Measurements from ENCODE around the gene ZNF438.

ZNF438 gene

GRCh38 chr10:31031558-31032257 is at the start of gene ZNF438:
Gene ZNF438 (minus strand): TSS chr10:31031865. CDS start chr10:30877034, 154,831 bp downstream.
- peak within 1 kb of the TSS; percentile 76 for H3K4me3 ChIP-seq (ENCODE audit: low read depth, low read length)
- peak; percentile 74 for TF ChIP-seq CTCF (IDR thresholded peaks at IDR 0.05; ENCODE audit: borderline replicate concordance, insufficient read depth, low read depth, low read length)

- TF ChIP-seq CTCF (IDR thresholded peaks at IDR 0.05; ENCODE audit: borderline replicate concordance, insufficient read depth, low read depth, low read length), result no peak
- H3K4me3 ChIP-seq (ENCODE audit: low read depth, low read length), result no peak overlapping the region
Measured at GRCh38 chr10:31076610-31076988, 44.9 kb upstream of the ZNF438 start.

GRCh38 chr10:31075881-31076609 is 44.4 kb upstream of the ZNF438 start:
- TF ChIP-seq CTCF (IDR thresholded peaks at IDR 0.05; ENCODE audit: borderline replicate concordance, insufficient read depth, low read depth, low read length), result no peak
- no peak overlapping the region for H3K4me3 ChIP-seq (ENCODE audit: low read depth, low read length)

- no peak overlapping the region for H3K4me3 ChIP-seq (ENCODE audit: low read depth, low read length)
- TF ChIP-seq CTCF (IDR thresholded peaks at IDR 0.05; ENCODE audit: borderline replicate concordance, insufficient read depth, low read depth, low read length), result no peak
Measured at GRCh38 chr10:31075434-31075833, 43.8 kb upstream of the ZNF438 start.

GRCh38 chr10:31074722-31075086 is 43.0 kb upstream of the ZNF438 start:
- H3K4me3 ChIP-seq (ENCODE audit: low read depth, low read length), result no peak overlapping the region
- TF ChIP-seq CTCF (IDR thresholded peaks at IDR 0.05; ENCODE audit: borderline replicate concordance, insufficient read depth, low read depth, low read length), result no peak

GRCh38 chr10:31073996-31074721 is 42.5 kb upstream of the ZNF438 start:
- TF ChIP-seq CTCF (IDR thresholded peaks at IDR 0.05; ENCODE audit: borderline replicate concordance, insufficient read depth, low read depth, low read length), result no peak
- H3K4me3 ChIP-seq (ENCODE audit: low read depth, low read length), result no peak overlapping the region
